Inferior parietal cortex (tissue), 1 donor: ENCODE data around the gene FKBP14.

Experiments
- DNase-seq: peaks from one replicate; pipeline ENCODE4 v3.0.0-alpha.2; 2016; ENCODE audit errors: extremely low spot score

The FKBP14 gene

GRCh38 chr7:30026229-30027064 lies at the start of gene FKBP14:
FKBP14 (minus strand) TSS chr7:30026702; CDS start chr7:30026508, 194 bp downstream.
- peak; percentile 99 for DNase-seq

DNA sequence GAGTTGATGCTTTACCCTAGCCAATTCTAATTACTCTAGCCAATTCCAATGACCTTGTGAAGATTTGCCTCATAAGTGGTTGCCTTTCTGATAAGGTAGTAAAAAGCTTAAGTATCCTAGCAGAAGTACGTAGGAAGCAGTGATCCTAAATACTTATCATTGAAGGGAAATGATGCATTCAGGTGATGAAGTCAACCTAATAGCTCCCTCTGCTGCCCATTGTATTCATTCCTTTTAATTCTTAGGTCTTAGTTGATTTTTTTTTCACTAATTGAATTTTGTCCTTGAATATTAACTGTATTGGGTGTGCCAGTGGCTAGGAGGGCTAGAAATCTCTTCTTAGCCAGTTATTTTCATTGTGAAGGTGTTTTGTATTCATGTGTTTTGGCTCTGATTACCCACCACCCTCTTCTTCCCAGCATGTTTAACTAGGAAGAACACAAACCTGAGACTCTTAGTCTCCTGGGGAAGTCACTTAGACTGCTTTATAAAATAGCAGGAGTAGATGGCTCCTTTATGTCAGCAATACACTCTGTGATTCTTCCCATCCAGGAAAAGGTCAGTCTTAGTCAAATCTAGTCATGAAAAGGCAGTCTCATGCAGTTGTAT lies 48.0 kb upstream of the FKBP14 start:
- peak; percentile 53 for DNase-seq

- DNase-seq, result no peak
These were observed 46.2 kb upstream of the FKBP14 start for GRCh38 chr7:30072735-30073134.

GRCh38 chr7:30070052-30070451 lies 43.5 kb upstream of the FKBP14 start:
- no peak for DNase-seq

GRCh38 chr7:30069096-30069867 lies 42.8 kb upstream of the FKBP14 start:
- DNase-seq, result no peak

DNA sequence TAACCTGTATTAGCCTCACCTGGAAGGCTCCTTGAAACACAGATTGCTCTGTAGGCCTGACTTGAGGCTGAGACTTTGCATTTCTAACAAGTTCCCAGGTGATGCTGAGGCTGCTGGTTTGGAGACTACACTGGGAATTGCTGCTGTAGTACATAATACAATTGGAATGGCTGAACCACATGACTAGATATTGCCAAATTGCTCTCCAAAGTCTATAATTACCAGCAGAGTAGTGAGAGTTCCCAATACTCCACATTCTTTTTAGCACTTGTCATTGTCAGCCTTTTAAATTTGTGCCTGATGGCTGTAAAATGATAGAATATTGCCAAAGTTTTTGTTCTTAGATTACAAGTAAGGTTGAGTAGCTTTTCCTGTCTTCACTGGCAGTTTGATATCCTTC lies 41.6 kb upstream of the FKBP14 start:
- no peak for DNase-seq

DNA sequence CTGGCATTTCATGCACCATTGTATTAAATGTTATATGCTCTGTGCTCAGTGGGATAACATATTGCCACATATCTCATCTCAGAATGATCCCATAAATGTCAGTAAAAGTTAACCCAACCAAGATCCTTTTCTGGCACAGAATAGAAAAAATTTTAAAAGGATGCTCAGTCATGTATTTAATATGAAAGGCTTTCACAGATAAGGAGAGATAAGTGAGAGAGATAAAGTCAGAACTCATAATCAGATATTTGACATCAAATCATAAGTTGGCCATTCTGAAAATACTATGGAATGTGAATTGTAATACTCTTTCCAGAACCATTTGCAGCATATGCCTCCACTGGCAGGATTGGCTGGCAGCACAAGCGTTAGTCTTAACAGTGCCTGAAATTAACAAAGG lies 40.2 kb upstream of the FKBP14 start:
- no peak for DNase-seq

DNA sequence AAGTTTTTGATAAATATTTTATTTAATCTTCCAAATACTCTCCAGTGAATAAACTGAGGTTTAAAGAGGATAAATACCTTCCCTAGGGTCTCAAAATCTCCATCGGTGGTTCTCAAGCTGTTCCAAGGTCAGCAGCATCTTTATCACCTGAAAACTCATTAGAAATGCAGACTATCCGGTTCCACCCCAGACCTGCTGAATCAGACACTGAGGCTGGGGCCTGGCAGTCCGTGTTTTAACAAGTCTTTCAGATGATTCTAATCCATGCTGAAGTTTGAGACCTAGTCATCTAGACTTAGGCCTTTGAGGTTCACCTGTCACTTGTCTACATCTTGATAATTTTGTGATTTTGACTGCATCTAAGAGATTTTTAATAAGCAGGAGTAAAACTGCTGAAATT lies 39.2 kb upstream of the FKBP14 start:
- DNase-seq, result no peak

DNA sequence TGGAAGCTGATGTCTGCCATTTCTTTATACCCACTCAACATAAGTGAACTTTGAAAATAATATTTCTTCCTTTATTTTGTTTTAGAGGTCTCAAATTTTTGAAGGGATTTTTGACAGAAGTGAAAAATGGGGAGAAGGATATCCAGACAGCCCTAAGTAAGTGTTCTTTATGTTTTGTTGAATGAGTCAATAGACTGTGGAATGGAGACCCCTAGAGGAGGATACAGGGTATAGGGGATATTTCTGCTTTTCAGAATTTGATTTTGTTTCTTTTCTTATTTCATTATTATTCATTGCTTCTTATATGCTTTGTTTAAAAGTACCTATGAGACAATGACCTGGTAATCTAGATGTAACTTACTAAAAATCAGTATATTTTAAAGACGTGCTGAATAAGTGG lies 36.1 kb upstream of the FKBP14 start:
- DNase-seq, result peak; percentile 64

GRCh38 chr7:30061786-30062185 lies 35.3 kb upstream of the FKBP14 start:
- DNase-seq, result peak; percentile 26

DNA sequence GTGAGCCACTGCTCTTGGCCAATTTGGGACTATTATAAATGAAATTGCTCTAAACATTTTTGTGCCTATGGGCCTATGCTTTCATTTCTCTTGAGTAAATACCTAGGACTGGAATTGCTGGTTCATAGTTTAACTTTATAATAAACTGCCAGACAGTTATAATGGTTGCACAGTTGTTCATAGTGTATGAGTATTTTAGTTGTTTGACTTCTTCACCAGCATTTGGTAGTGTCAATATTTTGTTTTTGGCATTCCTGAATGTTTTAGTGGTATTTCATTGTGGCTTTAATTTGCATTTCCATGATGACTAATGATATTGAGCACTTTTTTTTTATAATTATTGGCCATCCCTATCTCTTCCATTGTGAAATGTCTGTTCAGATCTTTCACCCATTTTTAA lies 31.2 kb upstream of the FKBP14 start:
- no peak for DNase-seq

- DNase-seq, result no peak
These were observed 26.6 kb upstream of the FKBP14 start for GRCh38 chr7:30053068-30053467.

DNA sequence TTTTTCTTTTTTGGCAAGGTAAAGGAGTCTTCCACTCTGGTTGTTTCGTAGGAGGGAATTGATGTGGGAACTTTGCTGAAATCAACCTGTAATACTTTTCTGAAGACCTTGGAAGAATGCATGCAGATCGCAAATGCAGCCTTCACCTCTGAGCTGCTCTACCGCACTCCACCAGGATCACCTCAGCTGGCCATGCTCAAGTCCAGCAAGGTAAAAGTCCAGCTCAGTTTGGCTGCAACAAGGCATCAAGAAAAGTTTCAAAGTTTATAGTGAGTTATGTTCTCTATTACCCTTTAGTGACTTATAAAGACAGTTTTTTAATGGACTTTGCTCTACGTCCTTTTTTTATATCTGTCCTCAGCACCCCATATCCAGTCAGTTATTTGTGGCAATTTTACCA lies 22.7 kb upstream of the FKBP14 start:
- DNase-seq, result no peak

DNA sequence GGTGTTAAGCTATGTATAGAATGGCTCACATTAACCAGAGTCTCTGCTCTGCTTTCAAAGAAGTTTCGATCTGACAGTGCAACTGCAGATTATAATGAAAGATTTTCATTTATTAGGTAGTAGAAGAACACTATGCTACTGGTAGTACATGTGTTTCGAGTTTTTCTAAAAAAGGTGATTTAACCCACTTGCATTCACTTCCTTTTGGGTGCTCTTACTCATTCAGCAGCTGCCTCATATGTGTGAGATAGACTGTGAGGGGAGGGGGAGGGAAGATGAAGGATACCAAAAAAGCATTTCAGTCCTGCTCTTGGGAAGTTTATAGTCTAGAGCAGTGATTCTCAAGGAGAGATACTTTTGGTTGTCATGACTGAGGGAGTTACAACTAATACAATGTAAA lies 22.1 kb upstream of the FKBP14 start:
- DNase-seq, result no peak

DNA sequence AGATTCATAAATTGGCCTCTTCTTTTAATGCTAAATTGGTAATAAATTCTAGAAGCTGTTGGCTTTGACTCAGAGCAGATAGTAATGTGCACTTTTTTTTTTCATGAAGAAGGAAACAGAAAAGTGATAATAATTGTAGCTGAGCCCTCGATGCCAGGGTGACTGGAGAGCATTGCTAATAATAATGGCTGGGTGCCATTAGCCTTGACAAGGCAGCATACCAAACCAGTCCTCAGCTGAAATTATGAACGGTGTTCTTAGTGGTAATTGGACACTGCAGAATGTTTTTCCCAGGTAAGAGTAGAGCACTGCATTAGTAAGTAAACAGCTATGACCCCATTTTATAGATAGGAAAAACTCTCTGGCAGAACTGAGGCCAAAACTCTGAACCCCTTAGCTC lies 20.6 kb upstream of the FKBP14 start:
- DNase-seq, result no peak

DNA sequence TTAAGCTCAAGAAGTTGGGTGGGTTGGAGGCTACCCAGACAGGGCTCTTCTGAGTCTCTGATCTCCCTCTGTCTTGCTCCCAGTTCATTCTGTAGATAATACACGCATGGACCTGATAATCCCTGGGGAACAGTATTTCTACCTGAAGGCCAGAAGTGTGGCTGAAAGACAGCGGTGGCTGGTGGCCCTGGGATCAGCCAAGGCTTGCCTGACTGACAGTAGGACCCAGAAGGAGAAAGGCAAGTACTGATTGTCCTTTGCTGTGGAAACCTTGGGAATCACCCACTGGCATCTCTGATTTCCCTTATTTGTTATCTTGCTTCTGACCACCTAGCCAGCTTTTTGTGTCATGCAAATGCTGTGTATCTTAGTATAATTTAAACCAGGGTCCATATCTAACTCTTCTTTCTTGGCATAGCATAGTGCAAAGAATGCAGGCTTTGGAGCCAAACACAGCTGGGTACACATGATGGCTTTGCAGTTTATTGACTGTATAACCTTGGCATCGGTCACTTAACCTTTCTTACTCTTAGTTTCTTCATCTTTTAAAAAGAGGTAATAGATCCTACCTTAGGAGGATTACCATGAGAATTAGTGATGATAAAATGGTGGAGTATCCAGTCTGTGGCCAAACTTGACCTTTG lies 19.7 kb upstream of the FKBP14 start:
- DNase-seq, result no peak

GRCh38 chr7:30041526-30042269 lies 15.2 kb upstream of the FKBP14 start:
- DNase-seq, result no peak

DNA sequence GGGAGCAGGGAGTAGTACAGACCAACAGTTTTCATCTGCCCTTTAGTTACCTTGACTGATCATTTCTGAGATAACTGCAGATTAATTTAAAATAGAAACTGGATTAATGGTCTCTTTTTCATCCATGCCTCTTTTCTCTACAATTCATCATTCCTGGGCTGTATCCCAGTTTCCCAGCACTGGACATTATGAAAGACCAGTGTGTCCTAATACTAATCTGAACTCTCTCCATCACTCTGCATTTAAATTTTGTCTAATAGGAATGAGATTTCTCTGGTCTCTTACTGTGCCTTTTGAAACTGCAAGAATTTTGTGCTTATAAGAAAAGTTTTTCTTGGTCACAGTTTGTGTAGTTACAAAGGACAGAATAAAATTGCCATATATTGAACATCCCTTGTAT lies 14.4 kb upstream of the FKBP14 start:
- DNase-seq, result no peak

- DNase-seq, result no peak
These were observed 11.9 kb upstream of the FKBP14 start for GRCh38 chr7:30038196-30038980.

GRCh38 chr7:30036220-30036619 lies 9.7 kb upstream of the FKBP14 start:
- DNase-seq, result no peak

GRCh38 chr7:30034501-30034900 lies 8.0 kb upstream of the FKBP14 start:
- no peak for DNase-seq
